GDM1 (cell line): Measurements from ENCODE around the gene GTF3C6.
"Not testable (repeated sequence)": the region's sequence is repeated elsewhere in the genome, so short reads cannot be mapped to it uniquely, and the experiment has no call there.

Experiments used
- DNase-seq: peaks from one replicate; lab custom pipeline; 2025; lab: John Stamatoyannopoulos, UW

Gene GTF3C6, protein sequence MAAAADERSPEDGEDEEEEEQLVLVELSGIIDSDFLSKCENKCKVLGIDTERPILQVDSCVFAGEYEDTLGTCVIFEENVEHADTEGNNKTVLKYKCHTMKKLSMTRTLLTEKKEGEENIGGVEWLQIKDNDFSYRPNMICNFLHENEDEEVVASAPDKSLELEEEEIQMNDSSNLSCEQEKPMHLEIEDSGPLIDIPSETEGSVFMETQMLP

GRCh38 chr6:110958329-110959192 lies at the start of gene GTF3C6:
Gene GTF3C6, plus strand, starts transcription at chr6:110958706. Its CDS starts 64 bp downstream, at chr6:110958770.
- DNase-seq, result peak; percentile 92

DNA sequence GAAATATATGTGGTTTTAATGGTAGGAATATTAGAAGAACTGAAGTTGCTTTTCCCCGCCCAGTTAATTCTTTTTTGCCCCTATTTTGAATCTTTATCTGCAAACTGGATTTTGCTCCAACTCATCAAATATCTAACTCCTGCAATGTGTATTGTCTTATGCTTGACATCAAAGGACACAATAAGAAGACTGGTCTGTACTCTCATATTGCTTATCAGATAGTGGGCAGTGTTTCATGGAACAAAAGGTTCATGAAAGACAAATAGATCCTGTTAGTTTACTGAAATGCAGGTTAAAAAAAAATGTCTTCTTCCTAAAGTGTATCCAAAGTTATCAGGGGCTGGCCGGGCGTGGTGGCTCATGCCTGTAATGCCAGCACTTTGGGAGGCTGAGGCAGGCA lies 27.7 kb upstream of the GTF3C6 start:
- no peak for DNase-seq

GRCh38 chr6:110933912-110934311 lies 24.6 kb upstream of the GTF3C6 start:
- DNase-seq, result no peak

DNA sequence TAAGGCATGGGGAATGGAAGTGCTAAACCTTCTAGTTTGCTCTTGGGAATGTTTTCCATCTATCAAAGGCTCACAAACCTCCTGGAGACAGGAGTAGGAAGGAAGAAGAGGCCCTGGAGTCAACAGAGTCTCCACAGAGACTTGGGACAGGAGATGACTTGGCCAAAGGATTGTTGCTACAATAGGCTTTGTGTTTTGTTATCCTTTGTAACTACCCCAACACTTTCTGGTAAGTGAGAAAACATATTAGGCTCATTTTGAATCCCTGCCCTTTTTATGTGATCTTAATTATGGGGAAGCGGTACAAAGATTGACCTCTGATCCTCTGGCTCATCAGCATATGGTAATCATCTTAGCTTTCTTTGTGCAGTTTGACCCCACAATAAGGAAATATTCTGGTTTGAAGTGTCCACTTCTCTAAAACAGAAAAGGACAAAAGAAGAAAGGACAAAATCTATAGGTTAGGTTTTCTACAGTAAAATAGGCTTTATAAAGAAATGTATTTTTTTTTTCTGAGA lies 24.1 kb upstream of the GTF3C6 start:
- DNase-seq, result no peak

GRCh38 chr6:110935171-110935570 lies 23.3 kb upstream of the GTF3C6 start:
- no peak for DNase-seq

- DNase-seq, result no peak
Measured at GRCh38 chr6:110938171-110938570, 20.3 kb upstream of the GTF3C6 start.

- DNase-seq, result peak; percentile 71
Measured at GRCh38 chr6:110939429-110940200, 18.9 kb upstream of the GTF3C6 start.

GRCh38 chr6:110944681-110945151 lies 13.8 kb upstream of the GTF3C6 start:
- DNase-seq, result peak; percentile 59

DNA sequence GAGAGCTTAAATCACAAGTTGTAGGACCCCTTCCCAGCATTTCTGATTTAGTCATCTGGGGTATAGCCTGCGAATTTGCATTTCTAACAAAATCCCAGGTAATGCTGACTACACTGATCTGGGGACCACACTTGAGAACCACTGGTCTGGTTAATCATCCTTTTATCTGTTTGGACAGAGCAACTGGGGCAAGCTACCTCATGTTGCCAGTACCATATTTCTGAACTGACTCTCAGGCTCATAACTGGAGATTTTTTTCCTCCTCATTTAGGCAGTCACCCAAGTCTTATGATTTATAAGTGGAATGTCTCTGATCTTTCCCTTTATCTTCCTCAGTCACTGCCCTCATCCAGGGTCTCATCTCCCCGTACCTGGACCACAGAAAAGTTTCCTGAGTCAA lies 12.0 kb upstream of the GTF3C6 start:
- no peak for DNase-seq

DNA sequence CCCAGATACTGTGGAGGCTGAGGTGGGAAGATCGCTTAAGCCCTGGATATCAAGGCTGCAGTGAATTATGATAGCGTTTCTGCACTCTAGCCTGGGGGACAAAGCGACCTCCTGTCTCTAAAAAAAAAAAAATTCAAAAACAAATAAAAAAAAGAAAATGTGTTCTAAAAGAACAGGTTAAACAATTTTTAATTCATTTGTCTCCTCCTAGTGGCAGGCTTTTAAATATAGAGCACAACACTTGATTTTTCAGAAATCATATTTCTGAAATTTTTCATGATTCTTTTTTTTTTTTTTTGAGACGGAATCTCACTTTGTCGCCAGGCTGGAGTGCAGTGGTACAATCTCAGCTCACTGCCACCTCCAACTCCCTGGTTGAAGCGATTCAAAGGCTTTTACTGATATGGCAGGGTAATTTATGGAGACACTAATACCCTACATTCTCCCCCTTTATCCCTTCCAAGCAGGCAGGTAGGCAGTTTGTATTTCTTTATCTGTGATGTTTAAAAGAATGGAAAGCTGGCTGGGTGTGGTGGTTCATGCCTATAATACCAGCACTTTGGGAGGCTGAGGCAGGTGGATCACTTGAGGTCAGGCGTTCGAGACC lies 8.7 kb upstream of the GTF3C6 start:
- no peak for DNase-seq

DNA sequence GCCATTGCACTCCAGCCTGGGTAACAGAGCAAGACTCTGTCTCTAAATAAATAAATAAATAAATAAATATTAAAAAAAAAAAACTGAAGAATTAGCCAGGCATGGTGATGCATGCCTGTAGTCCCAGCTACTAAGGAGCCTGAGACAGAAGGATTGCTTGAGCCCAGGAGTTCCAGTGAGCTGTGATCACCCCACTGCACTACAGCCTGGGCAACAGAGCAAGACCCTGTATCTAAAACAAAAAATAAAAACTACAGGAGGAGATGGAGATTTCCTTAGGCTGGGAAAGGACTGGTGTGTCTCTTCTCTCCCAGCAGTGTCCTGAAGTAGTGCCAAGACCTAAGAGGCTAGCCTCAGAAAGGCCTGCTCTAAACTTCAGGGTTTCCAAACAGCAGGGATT lies 8.1 kb upstream of the GTF3C6 start:
- no peak for DNase-seq

GRCh38 chr6:110951008-110951407 lies 7.5 kb upstream of the GTF3C6 start:
- no peak for DNase-seq

- DNase-seq, result no peak
Measured at GRCh38 chr6:110951986-110952794, 6.3 kb upstream of the GTF3C6 start.

DNA sequence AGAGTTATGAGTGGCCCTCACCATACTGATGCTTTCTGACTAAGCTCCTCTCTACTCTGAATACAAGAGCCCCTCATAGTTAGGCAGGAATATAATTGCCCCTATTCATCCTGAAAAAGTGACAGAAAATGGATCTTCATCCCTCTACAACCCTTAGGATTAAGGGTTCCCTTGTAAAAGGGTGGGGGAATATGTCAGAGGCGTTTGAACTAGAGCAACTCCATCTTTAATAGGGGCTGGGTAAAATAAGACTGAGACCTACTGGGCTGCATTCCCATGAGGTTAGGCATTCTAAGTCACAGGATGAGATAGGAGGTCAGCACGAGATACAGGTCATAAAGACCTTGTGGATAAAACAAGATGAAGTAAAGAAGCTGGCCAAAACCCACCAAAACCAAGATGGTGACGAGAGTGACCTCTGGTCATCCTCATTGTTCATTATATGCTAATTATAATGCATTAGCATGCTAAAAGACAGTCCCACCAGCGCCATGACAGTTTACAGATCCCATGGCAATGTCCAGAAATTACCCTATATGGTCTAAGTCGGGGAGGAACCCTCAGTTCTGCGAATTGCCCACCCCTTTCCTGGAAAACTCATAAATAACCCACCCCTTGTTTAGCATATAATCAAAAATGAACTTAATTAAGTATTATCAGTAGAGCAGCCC lies 4.7 kb upstream of the GTF3C6 start:
- no peak for DNase-seq

GRCh38 chr6:110960014-110960390 lies 1.5 kb downstream of the GTF3C6 start:
- DNase-seq, result no peak

- DNase-seq, result not testable (repeated sequence)
Measured at GRCh38 chr6:110962636-110963035, 4.1 kb downstream of the GTF3C6 start.

- DNase-seq, result no peak
Measured at GRCh38 chr6:110965629-110966229, 7.2 kb downstream of the GTF3C6 start.

GRCh38 chr6:110968661-110969060 lies 10.2 kb downstream of the GTF3C6 start:
- not testable (repeated sequence) for DNase-seq

DNA sequence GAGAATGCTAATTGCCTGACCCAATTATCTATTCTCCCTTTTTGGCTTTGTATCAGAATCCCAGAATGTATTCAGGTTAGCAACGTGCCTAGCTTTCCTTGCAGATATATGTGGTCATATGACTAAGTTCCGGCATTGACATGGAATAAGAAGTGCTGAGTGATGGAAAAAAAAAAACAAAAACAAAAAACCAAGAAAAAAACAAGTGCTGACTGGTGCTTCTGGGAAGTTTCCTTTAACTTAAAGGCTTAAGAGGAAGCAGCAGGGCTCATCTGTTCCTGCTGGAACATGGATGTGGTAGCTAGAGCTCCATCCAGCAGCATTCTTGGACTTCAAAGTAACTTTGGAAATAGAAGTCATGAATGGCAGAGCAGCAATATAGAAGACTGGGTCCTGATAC lies 13.0 kb downstream of the GTF3C6 start:
- no peak for DNase-seq

DNA sequence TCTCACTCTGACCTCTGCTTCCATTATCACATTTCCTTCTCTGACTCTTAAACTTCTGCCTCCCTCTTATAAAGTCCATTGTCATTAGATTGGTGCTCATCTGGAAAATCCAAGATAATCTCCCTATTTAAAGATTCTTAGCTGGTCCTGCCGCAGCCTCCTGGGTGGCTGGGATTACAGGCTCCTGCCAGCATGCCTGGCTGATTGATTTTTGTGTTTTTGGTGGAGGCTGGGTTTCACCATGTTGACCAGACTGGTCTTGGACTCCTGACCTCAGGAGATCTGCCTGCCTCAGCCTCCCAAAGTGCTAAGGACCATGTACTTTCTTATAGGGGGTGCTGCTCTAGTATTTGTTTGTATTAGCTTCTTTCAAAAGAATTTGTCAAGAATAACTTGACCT lies 18.1 kb downstream of the GTF3C6 start:
- DNase-seq, result no peak
